Esophagus (tissue), 2 donors: ENCODE measurements around the gene EIF4B. TPM values are rescaled to one million over a fixed set of nuclear protein-coding genes. Genes with fewer than 3 reads are reported as not detected.

Experiments
- H3K27ac ChIP-seq, 2 donors: one replicate each; pipeline ENCODE4 v1.5.1; 2013; ENCODE audit warnings: low read depth in 2 of 2, mild to moderate bottlenecking in 2 of 2, inconsistent platforms in 1 of 2, low read length in 1 of 2, moderate library complexity in 1 of 2
- H3K27me3 ChIP-seq, 2 donors: one replicate each; pipeline ENCODE4 v1.6.1; 2013; ENCODE audit warnings: low read length in 2 of 2, control low read depth in 1 of 2, mild to moderate bottlenecking in 1 of 2; ENCODE audit not compliant: insufficient read depth in 2 of 2, control insufficient read depth in 1 of 2
- H3K36me3 ChIP-seq, 2 donors: one replicate each; pipeline ENCODE4 v1.6.1; 2013; ENCODE audit warnings: low read length in 1 of 2; ENCODE audit not compliant: control insufficient read depth in 2 of 2, insufficient read depth in 2 of 2
- H3K4me1 ChIP-seq, 2 donors: one replicate each; pipeline ENCODE4 v1.6.1; 2013; ENCODE audit warnings: low read length in 1 of 2; ENCODE audit not compliant: control insufficient read depth in 2 of 2, insufficient read depth in 2 of 2
- H3K4me3 ChIP-seq, 2 donors: one replicate each; pipeline ENCODE4 v1.5.1; 2013; ENCODE audit warnings: low read length in 2 of 2, mild to moderate bottlenecking in 2 of 2, low read depth in 1 of 2, moderate library complexity in 1 of 2
- H3K9me3 ChIP-seq, 2 donors: one replicate each; pipeline ENCODE4 v1.6.1; 2013; ENCODE audit warnings: mild to moderate bottlenecking in 2 of 2, low read depth in 1 of 2, low read length in 1 of 2, moderate library complexity in 1 of 2; ENCODE audit not compliant: control insufficient read depth in 2 of 2, insufficient read depth in 1 of 2
- WGBS, 2 donors: extraction: QIAGEN DNeasy Blood & Tissue Kit; methylation state at CpG; one replicate each; pipeline ENCODE4 v1.1.7; 2013; 5-methylcytosine and 5-hydroxymethylcytosine counted together
- polyA plus RNA-seq, 2 donors: library from polyadenylated mRNA; stranded (reverse); fragments of 200-250 nt; gene quantifications; one replicate each; pipeline ENCODE4 v1.2.3, GENCODE V29; 2013
- donor health status: healthy with polysubstance abuse.
- donor health status: Bipolar disorder and iron deficiency.

Gene EIF4B
- polyA plus RNA-seq, 2 donors = 58.8 to 102 TPM

- no peaks in the 10 kb centered on the region for H3K27me3 ChIP-seq
- no peak overlapping the region for H3K27ac ChIP-seq
- H3K4me3 ChIP-seq = no peak overlapping the region
- H3K4me1 ChIP-seq = no peaks in the 10 kb centered on the region
- 71 to 73% methylated on average over 2 of the region's 2 CpGs for WGBS, 2 donors
- H3K9me3 ChIP-seq = no peaks in the 10 kb centered on the region
- H3K36me3 ChIP-seq = no peaks in the 10 kb centered on the region
These were observed 84.3 kb downstream of the EIF4B start for GRCh38 chr12:53090554-53090953.

- H3K4me3 ChIP-seq = no peak overlapping the region
- H3K9me3 ChIP-seq = no peaks in the 10 kb centered on the region
- H3K4me1 ChIP-seq = no peaks in the 10 kb centered on the region
- H3K36me3 ChIP-seq = no peaks in the 10 kb centered on the region
- no peak overlapping the region for H3K27ac ChIP-seq
- no peaks in the 10 kb centered on the region for H3K27me3 ChIP-seq
- 86 to 87% methylated on average over 6 of the region's 6 CpGs for WGBS, 2 donors
These were observed 85.5 kb downstream of the EIF4B start for GRCh38 chr12:53091756-53092155.

Other genes with a start within 250 kb of the EIF4B start
- under 1 TPM in 1 of 2 donors, not detected in 1; 0.05 TPM for gene KRT76, start 229.1 kb upstream of the EIF4B start, polyA plus RNA-seq
- 1 to 10 TPM; 1.9 to 2.4 TPM for gene KRT3, start 210.3 kb upstream of the EIF4B start, polyA plus RNA-seq
- gene KRT4, start 192.3 kb upstream of the EIF4B start, polyA plus RNA-seq = over 10,000 TPM in 1 of 2 donors, 1,000 to 10,000 TPM in 1; 8,130 to 17,509 TPM
- 1 to 10 TPM in 1 of 2 donors, under 1 TPM in 1; 0.75 to 1.8 TPM for gene KRT79, start 172.1 kb upstream of the EIF4B start, polyA plus RNA-seq
- 1,000 to 10,000 TPM in 1 of 2 donors, 100 to 1,000 TPM in 1; 633 to 1,998 TPM for gene KRT78, start 157.5 kb upstream of the EIF4B start, polyA plus RNA-seq
- 100 to 1,000 TPM in 1 of 2 donors, 10 to 100 TPM in 1; 38.7 to 105 TPM for gene KRT8, start 101.4 kb upstream of the EIF4B start, polyA plus RNA-seq
- 100 to 1,000 TPM; 101 to 256 TPM for gene KRT18, start 57.3 kb upstream of the EIF4B start, polyA plus RNA-seq
- 10 to 100 TPM; 32.9 to 48.6 TPM for gene TNS2, start 43.6 kb downstream of the EIF4B start, polyA plus RNA-seq
- 10 to 100 TPM; 16.1 to 24.1 TPM for gene SPRYD3, start 72.9 kb downstream of the EIF4B start, polyA plus RNA-seq
- 10 to 100 TPM; 40.8 to 59.1 TPM for gene IGFBP6, start 91.2 kb downstream of the EIF4B start, polyA plus RNA-seq
- under 1 TPM; 0.14 to 0.16 TPM for gene SOAT2, start 97.0 kb downstream of the EIF4B start, polyA plus RNA-seq
- gene ZNF740, start 174.3 kb downstream of the EIF4B start, polyA plus RNA-seq = 1 to 10 TPM; 4.7 to 5.3 TPM
- gene CSAD, start 174.5 kb downstream of the EIF4B start, polyA plus RNA-seq = 10 to 100 TPM; 25.6 to 63.7 TPM
- 1 to 10 TPM; 7.5 to 8.0 TPM for gene ITGB7, start 200.8 kb downstream of the EIF4B start, polyA plus RNA-seq
- 100 to 1,000 TPM in 1 of 2 donors, 10 to 100 TPM in 1; 84.8 to 104 TPM for gene RARG, start 225.8 kb downstream of the EIF4B start, polyA plus RNA-seq